Left forelimb (tissue), 1 donor: ENCODE data around the gene RNF4.
A peak's percentile ranks its signal among the peaks of the same experiment; 100 is the strongest.
"Not testable (repeated sequence)": the region's sequence is repeated elsewhere in the genome, so short reads cannot be mapped to it uniquely, and the experiment has no call there.

Experiments
- DNase-seq: peaks from one replicate; pipeline ENCODE4 v3.0.0-alpha.2; 2018; ENCODE audit warnings: low spot score

RNF4 gene

GRCh38 chr4:2534904-2535375, 66.0 kb downstream of the RNF4 start:
- no peak for DNase-seq

- DNase-seq, result peak; percentile 78
Observed at GRCh38 chr4:2535376-2536192, 66.7 kb downstream of the RNF4 start.

- DNase-seq, result peak; percentile 100
Observed at GRCh38 chr4:2536193-2537010, 67.5 kb downstream of the RNF4 start, which contains the start of gene FAM193A. TSS of gene FAM193A (plus strand) at chr4:2536647. CDS start at chr4:2536916, 269 bp downstream.

DNA sequence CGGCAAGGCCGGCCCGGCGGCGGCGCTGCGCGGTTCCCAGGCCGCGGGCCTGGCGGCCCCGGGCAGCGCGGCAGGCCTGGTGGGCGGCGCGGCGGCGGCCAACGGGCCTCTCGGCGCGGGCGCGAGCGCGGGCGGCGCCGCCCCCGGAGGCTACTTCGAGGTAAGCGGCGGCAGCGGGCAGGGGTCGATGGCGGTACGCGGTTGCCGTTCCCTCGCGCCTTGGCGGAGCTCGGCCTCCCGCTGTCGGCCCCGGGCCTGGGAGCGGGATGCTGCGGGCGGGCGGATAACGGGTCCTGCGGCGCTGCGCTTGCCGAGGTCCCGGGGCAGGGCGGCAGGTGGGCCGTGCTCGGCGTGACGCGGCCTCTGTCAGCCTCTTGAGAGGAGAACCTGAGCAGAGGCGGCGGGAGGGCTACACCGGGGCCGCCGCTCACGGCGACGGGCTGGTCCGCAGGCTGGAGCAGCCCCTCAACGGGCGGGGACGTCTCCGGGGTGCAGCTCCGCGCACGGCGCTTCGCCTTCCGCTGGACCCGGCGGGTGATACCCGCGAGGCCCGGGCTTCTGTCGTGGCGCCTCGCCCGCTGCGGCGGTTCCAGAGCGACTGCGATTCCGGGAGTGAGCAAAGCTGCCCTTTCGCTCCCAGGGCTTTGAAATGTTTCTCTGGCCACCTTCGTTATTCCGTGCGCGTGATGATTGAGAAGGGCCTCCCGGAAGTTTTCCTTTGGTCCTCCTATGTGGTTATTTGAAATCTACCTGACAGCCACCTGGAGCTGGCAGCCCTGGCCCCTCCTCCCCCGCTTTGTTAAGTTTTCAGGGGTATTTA, 68.3 kb downstream of the RNF4 start:
- DNase-seq, result peak; percentile 74

DNA sequence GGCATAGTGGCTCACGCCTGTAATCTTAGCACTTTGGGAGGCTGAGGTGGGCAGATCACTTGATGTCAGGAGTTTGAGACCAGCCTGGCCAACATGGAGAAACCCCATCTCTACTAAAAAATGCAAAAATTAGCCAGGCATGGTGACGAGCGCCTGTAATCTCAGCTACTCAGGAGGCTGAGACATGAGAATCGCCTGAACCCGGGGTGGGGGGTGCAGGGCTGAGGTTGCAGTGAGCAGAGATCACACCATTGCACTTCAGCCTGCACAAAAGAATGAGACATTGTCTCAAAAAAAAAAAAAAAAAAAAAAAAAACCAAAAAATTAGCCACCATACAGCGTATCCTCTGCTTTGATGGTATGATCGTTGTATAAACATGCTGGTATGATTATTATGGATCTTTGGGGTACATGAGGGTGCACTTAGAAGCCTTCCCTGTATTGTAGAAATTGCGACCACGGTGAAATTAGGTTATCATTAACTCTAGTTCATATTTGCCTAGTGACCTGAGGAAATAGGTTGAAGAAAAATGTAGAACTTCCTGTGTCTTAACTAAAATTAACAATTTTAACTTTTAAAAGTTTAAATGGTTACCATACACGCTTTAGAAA, 74.8 kb downstream of the RNF4 start:
- DNase-seq, result not testable (repeated sequence)

- no peak for DNase-seq
Observed at GRCh38 chr4:2545321-2546013, 76.6 kb downstream of the RNF4 start.

GRCh38 chr4:2546286-2546823, 77.4 kb downstream of the RNF4 start:
- no peak for DNase-seq

DNA sequence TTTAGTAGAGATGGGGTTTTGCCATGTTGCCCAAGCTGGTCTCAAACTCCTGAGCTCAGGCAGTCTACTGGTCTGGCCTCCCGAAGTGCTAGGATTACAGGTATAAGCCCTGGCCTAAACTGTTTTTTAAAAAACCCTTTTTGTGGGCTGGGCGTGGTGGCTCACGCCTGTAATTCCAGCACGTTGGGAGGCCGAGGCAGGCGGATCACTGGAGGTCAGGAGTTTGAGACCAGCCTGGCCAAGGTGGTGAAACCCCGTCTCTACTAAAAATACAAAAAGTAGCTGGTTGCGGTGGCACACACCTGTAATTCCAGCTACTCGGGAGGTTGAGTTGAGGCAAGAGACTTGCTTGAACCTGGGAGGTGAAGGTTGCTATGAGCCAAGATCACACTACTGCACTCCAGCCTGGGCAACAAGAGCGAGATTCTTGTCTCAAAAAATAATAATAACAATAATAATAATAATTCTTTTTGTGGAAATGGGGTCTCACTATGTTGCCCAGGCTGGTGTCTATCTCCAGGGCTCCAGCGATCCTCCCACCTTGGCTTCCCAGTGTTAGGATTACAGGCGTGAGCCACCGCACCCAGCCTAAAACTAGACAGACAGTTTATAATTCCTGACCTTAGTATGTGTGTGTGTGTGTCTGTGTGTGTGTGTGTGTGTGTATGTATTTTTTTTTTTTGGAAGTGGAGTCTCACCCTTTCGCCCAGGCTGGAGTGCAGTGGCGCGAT, 78.2 kb downstream of the RNF4 start:
- not testable (repeated sequence) for DNase-seq

DNA sequence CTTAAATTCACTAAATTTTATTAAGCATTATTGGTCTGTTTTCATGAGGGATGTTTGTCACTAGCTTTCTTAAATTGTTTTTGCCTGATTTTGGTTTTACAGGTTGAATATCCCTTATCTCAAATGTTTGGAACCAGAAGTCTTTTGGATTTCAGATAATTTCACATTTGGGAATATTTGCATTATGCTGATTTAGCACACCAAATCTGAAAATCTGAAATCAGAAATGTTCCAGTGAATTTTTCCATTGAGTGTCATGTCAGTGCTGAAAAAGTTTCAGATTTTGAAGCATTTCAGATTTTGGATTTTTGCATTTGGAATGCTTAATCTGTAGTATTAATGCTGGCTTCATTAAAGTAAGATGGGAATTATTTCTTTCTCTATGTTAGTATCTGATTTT, 82.2 kb downstream of the RNF4 start:
- no peak for DNase-seq

- no peak for DNase-seq
Observed at GRCh38 chr4:2552806-2553205, 83.9 kb downstream of the RNF4 start.

- no peak for DNase-seq
Observed at GRCh38 chr4:2558301-2558700, 89.4 kb downstream of the RNF4 start.

- DNase-seq, result no peak
Observed at GRCh38 chr4:2560167-2560566, 91.3 kb downstream of the RNF4 start.
